Measurements from ENCODE around the gene CAPN13. TPM values are rescaled to one million over a fixed set of nuclear protein-coding genes. Genes with fewer than 3 reads are reported as not detected.

The CAPN13 gene
- total and polyA plus RNA-seq, 10 of the 15 experiments (the other 5 are each of a cell fraction or from before 2014, with no cell fraction given), result 0.03 to 0.10 (median 0.06) TPM; not detected in 7

DNA sequence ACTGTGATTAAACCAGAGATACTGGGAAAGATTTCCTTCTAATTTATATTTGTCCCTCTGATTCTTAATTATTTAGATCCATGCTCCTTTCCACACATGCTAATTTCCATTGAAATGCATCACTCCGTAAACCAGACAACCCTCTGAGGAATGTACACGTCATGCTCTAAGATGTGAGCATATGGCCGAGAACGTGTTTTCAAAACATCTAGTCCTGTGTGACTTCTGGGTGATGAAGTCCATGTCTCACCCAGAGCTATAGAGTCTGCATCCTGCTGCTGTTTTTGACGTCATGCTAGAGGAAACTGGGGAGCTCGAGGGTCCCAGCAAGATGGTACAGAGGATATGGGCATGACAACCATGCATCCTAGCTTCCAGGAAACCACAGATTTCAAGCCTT is 53.6 kb downstream of the CAPN13 start:
- no peaks in the 10 kb centered on the region for H3K79me2 ChIP-seq (ENCODE audit: control insufficient read depth, insufficient read depth, low read length)
- H2AFZ ChIP-seq (ENCODE audit: control insufficient read depth, low read depth, low read length), result no peak overlapping the region
- POLR2A ChIA-PET, result no interaction called here
- CTCF ChIA-PET, result no interaction called here
- no peak overlapping the region for H3K27ac ChIP-seq (ENCODE audit: control insufficient read depth, insufficient read depth)
- no peaks in the 10 kb centered on the region for H4K20me1 ChIP-seq (ENCODE audit: control insufficient read depth, insufficient read depth)
- no peaks in the 10 kb centered on the region; a peak in 2 of 4 replicates for H3K27me3 ChIP-seq (replicated peaks in 1 of 2; ENCODE audit: control insufficient read depth in 2 of 2, insufficient read depth in 2 of 2, low read length in 1 of 2)
- intact Hi-C loops (cut with micrococcal nuclease; ENCODE audit: unreplicated experiment), result no loop called here
- TF ChIP-seq, protein P1, sequence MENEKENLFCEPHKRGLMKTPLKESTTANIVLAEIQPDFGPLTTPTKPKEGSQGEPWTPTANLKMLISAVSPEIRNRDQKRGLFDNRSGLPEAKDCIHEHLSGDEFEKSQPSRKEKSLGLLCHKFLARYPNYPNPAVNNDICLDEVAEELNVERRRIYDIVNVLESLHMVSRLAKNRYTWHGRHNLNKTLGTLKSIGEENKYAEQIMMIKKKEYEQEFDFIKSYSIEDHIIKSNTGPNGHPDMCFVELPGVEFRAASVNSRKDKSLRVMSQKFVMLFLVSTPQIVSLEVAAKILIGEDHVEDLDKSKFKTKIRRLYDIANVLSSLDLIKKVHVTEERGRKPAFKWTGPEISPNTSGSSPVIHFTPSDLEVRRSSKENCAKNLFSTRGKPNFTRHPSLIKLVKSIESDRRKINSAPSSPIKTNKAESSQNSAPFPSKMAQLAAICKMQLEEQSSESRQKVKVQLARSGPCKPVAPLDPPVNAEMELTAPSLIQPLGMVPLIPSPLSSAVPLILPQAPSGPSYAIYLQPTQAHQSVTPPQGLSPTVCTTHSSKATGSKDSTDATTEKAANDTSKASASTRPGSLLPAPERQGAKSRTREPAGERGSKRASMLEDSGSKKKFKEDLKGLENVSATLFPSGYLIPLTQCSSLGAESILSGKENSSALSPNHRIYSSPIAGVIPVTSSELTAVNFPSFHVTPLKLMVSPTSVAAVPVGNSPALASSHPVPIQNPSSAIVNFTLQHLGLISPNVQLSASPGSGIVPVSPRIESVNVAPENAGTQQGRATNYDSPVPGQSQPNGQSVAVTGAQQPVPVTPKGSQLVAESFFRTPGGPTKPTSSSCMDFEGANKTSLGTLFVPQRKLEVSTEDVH (IDR thresholded peaks at IDR 0.05; ENCODE audit: low read depth, partially characterized antibody), result no peak
- TF ChIP-seq, protein P2, sequence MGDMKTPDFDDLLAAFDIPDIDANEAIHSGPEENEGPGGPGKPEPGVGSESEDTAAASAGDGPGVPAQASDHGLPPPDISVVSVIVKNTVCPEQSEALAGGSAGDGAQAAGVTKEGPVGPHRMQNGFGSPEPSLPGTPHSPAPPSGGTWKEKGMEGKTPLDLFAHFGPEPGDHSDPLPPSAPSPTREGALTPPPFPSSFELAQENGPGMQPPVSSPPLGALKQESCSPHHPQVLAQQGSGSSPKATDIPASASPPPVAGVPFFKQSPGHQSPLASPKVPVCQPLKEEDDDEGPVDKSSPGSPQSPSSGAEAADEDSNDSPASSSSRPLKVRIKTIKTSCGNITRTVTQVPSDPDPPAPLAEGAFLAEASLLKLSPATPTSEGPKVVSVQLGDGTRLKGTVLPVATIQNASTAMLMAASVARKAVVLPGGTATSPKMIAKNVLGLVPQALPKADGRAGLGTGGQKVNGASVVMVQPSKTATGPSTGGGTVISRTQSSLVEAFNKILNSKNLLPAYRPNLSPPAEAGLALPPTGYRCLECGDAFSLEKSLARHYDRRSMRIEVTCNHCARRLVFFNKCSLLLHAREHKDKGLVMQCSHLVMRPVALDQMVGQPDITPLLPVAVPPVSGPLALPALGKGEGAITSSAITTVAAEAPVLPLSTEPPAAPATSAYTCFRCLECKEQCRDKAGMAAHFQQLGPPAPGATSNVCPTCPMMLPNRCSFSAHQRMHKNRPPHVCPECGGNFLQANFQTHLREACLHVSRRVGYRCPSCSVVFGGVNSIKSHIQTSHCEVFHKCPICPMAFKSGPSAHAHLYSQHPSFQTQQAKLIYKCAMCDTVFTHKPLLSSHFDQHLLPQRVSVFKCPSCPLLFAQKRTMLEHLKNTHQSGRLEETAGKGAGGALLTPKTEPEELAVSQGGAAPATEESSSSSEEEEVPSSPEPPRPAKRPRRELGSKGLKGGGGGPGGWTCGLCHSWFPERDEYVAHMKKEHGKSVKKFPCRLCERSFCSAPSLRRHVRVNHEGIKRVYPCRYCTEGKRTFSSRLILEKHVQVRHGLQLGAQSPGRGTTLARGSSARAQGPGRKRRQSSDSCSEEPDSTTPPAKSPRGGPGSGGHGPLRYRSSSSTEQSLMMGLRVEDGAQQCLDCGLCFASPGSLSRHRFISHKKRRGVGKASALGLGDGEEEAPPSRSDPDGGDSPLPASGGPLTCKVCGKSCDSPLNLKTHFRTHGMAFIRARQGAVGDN (IDR thresholded peaks at IDR 0.05), result no peak
- TF ChIP-seq, protein P3, sequence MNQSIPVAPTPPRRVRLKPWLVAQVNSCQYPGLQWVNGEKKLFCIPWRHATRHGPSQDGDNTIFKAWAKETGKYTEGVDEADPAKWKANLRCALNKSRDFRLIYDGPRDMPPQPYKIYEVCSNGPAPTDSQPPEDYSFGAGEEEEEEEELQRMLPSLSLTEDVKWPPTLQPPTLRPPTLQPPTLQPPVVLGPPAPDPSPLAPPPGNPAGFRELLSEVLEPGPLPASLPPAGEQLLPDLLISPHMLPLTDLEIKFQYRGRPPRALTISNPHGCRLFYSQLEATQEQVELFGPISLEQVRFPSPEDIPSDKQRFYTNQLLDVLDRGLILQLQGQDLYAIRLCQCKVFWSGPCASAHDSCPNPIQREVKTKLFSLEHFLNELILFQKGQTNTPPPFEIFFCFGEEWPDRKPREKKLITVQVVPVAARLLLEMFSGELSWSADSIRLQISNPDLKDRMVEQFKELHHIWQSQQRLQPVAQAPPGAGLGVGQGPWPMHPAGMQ (IDR thresholded peaks at IDR 0.05; ENCODE audit: borderline replicate concordance), result no peak
- no peak for TF ChIP-seq BHLHE40 (IDR thresholded peaks at IDR 0.05; ENCODE audit: borderline replicate concordance in 1 of 2, low read depth in 2 of 2, low read length in 1 of 2)
- TF ChIP-seq YY1 (IDR thresholded peaks at IDR 0.05; ENCODE audit: low read depth, low read length), result no peak
- TF ChIP-seq TARDBP (IDR thresholded peaks at IDR 0.05; ENCODE audit: borderline replicate concordance), result no peak
- TF ChIP-seq ZZZ3 (IDR thresholded peaks at IDR 0.05; ENCODE audit: control insufficient read depth, insufficient read length, low read depth), result no peak
- TF ChIP-seq FOXM1 (IDR thresholded peaks at IDR 0.05; ENCODE audit: low read depth, low read length), result no peak
- no peak for TF ChIP-seq GABPA (IDR thresholded peaks at IDR 0.05; ENCODE audit: low read depth)
- no peak for TF ChIP-seq NRF1 (conservative IDR thresholded peaks at IDR 0.05; ENCODE audit: low read depth, low read length)
- TF ChIP-seq MEF2B (IDR thresholded peaks at IDR 0.05; ENCODE audit: partially characterized antibody, poor library complexity, severe bottlenecking), result no peak
- no peak for TF ChIP-seq CBFB (IDR thresholded peaks at IDR 0.05; ENCODE audit: low read depth)
- in situ Hi-C loops (cut with MboI), result no loop called here
- no TSS peak for BruUV-seq (replicated peaks)
- RAD21 ChIA-PET (ENCODE audit: unreplicated experiment), result no interaction called here
- no peaks in the 10 kb centered on the region for H3K36me3 ChIP-seq (ENCODE audit: control insufficient read depth in 2 of 2, insufficient read depth in 2 of 2, low read length in 1 of 2)
- DNase-seq (ENCODE audit: low read depth, low spot score) (no peak), ATAC-seq (no peak), FAIRE-seq (no peak)
- H3K9me3 ChIP-seq (replicated peaks; ENCODE audit: control insufficient read depth, insufficient read depth, low read length), result no peaks in the 10 kb centered on the region
- H3K9ac ChIP-seq (ENCODE audit: control insufficient read depth, insufficient read depth, low read length), result no peak overlapping the region
- SMC1A ChIA-PET (ENCODE audit: uncharacterized antibody, unreplicated experiment), result no interaction called here
- H3K4me1 ChIP-seq (ENCODE audit: control insufficient read depth, insufficient read depth, low read length), result no peaks in the 10 kb centered on the region
- H3K4me2 ChIP-seq (ENCODE audit: control insufficient read depth, insufficient read depth), result no peak overlapping the region
- no peak overlapping the region for H3K4me3 ChIP-seq
- WGBS (ENCODE audit: insufficient coverage, insufficient replicate concordance, low lambda C conversion rate, missing lambda C conversion rate), result 17% methylated on average over 6 of the region's 6 CpGs

Data from GM12878 (cell line).